B cell (primary cell): Measurements from ENCODE around the gene BOK. TPM values are rescaled to one million over a fixed set of nuclear protein-coding genes. Genes with fewer than 3 reads are reported as not detected.

Source experiments
- ATAC-seq: fragments of 200-7000 bp; cut with Tn5 transposase; one replicate; pipeline ENCODE4 v1.10.0; 2021; ENCODE audit warnings: low read depth, mild to moderate bottlenecking, moderate number of reproducible peaks, moderate library complexity
- CTCF ChIA-PET: fragments of 350-600 bp; sonication (Branson Sonifier 250); formaldehyde crosslinking; loops from one replicate; lab custom pipeline; 2021; ENCODE audit warnings: antibody characterized with exemption, inconsistent platforms; lab: Charles Lee
- POLR2A ChIA-PET: fragments of 350-600 bp; sonication (Branson Sonifier 250); formaldehyde crosslinking; loops from one replicate; lab custom pipeline; 2021; ENCODE audit warnings: antibody characterized with exemption; lab: Charles Lee
- DNase-seq: peaks from one replicate; pipeline ENCODE4 v3.0.0; 2013
- H2AFZ ChIP-seq: 2 replicates; pipeline ENCODE4 v1.6.1; 2012; ENCODE audit warnings: mild to moderate bottlenecking, low read depth, low read length; ENCODE audit not compliant: insufficient read depth, poor library complexity, severe bottlenecking
- H3K27ac ChIP-seq, 2 donors: 1 replicate in 1 of 2; 2 replicates in 1 of 2; pipeline ENCODE4 v1.5.1; 2012 to 2013; ENCODE audit warnings: low read length in 2 of 2, mild to moderate bottlenecking in 2 of 2, moderate library complexity in 1 of 2
- H3K27me3 ChIP-seq, 4 experiments: fragments of 200-600 bp in 1 of 4; sonication (generic) in 1 of 4; replicated peaks in 1 of 4; 1 replicate in 2 of 4; 2 replicates in 2 of 4; pipeline versions ENCODE4 v1.6.1 to v1.7.0; 2013 to 2016; ENCODE audit warnings: low read length in 3 of 4, mild to moderate bottlenecking in 2 of 4, mixed read lengths in 1 of 4, moderate library complexity in 1 of 4; ENCODE audit not compliant: insufficient read depth in 4 of 4, control insufficient read depth in 3 of 4; ENCODE audit errors: control extremely low read depth in 1 of 4
- H3K36me3 ChIP-seq, 2 experiments: replicated peaks in 1 of 2; 1 replicate in 1 of 2; 2 replicates in 1 of 2; pipeline versions ENCODE4 v1.6.1 to v1.7.1; 2013; ENCODE audit warnings: low read length in 1 of 2; ENCODE audit not compliant: insufficient read depth in 2 of 2, control insufficient read depth in 1 of 2; ENCODE audit errors: control extremely low read depth in 1 of 2, extremely low read depth in 1 of 2
- H3K4me1 ChIP-seq, 2 donors: fragments of 200-600 bp in 1 of 2; sonication (generic) in 1 of 2; 1 replicate in 1 of 2; 2 replicates in 1 of 2; pipeline versions ENCODE4 v1.5.1 to v1.6.1; 2013 to 2017; ENCODE audit warnings: low read length in 2 of 2; ENCODE audit not compliant: control insufficient read depth in 2 of 2, insufficient read depth in 2 of 2
- H3K4me2 ChIP-seq: replicated peaks from 2 replicates; pipeline ENCODE3; 2012; ENCODE audit warnings: mild to moderate bottlenecking, low read depth, low read length; ENCODE audit not compliant: poor library complexity, severe bottlenecking
- H3K4me3 ChIP-seq, 5 experiments: fragments of 200-600 bp in 1 of 5; sonication (generic) in 1 of 5; 1 replicate in 3 of 5; 2 replicates in 2 of 5; pipeline versions ENCODE4 v1.5.1 to v1.7.0; 2011 to 2016; ENCODE audit warnings: low read length in 4 of 5, mild to moderate bottlenecking in 4 of 5, low read depth in 2 of 5, control low read depth in 1 of 5, moderate library complexity in 1 of 5; ENCODE audit not compliant: insufficient read depth in 1 of 5; ENCODE audit errors: control extremely low read depth in 1 of 5, extremely low read depth in 1 of 5
- H3K79me2 ChIP-seq: fragments of 200-600 bp; sonication (generic); one replicate; pipeline ENCODE4 v1.6.0; 2016; ENCODE audit warnings: low read length; ENCODE audit not compliant: control insufficient read depth, insufficient read depth
- H3K9ac ChIP-seq: fragments of 200-600 bp; sonication (generic); 2 replicates; pipeline ENCODE4 v1.6.1; 2017; ENCODE audit warnings: mild to moderate bottlenecking, low read length, moderate library complexity
- H3K9me3 ChIP-seq, 3 donors: one replicate each; pipeline versions ENCODE4 v1.6.1 to v1.7.1; 2013; ENCODE audit warnings: low read length in 2 of 3; ENCODE audit not compliant: control insufficient read depth in 2 of 3, insufficient read depth in 1 of 3; ENCODE audit errors: control extremely low read depth in 1 of 3
- H4K20me1 ChIP-seq: 2 replicates; pipeline ENCODE4 v1.6.0; 2012; ENCODE audit warnings: mild to moderate bottlenecking, low read length; ENCODE audit not compliant: insufficient read depth, control insufficient read depth, poor library complexity, severe bottlenecking
- H3K27ac Mint-ChIP-seq: one replicate; pipeline ENCODE4 v1.8.0; 2021; ENCODE audit warnings: mixed read lengths
- H3K27me3 Mint-ChIP-seq: one replicate; pipeline ENCODE4 v1.8.0; 2021; ENCODE audit warnings: mixed read lengths
- H3K4me1 Mint-ChIP-seq: one replicate; pipeline ENCODE4 v1.8.0; 2021; ENCODE audit warnings: mixed read lengths
- H3K4me3 Mint-ChIP-seq: one replicate; pipeline ENCODE4 v1.8.0; 2021; ENCODE audit warnings: mixed read lengths
- H3K9me3 Mint-ChIP-seq: one replicate; pipeline ENCODE4 v1.8.0; 2022; ENCODE audit warnings: mixed read lengths; ENCODE audit not compliant: insufficient read depth
- CTCF ChIP-seq: fragments of 200-600 bp; IDR thresholded peaks from one replicate; pipeline ENCODE4 v1.8.0; 2022; ENCODE audit warnings: antibody characterized with exemption, mild to moderate bottlenecking
- EZH2 ChIP-seq: IDR thresholded peaks from 2 replicates; pipeline ENCODE4 v1.6.1; 2012; ENCODE audit warnings: borderline replicate concordance, low read depth, mild to moderate bottlenecking, moderate library complexity, low read length; ENCODE audit not compliant: insufficient read depth, poor library complexity, severe bottlenecking
- WGBS: methylation state at CpG from one replicate; pipeline ENCODE4 v1.1.5; 2013; ENCODE audit warnings: missing lambda C conversion rate; ENCODE audit not compliant: insufficient coverage; 5-methylcytosine and 5-hydroxymethylcytosine counted together
- intact Hi-C: fragments of 100-400 bp; cut with micrococcal nuclease; formaldehyde crosslinking; loops from one replicate; pipeline ENCODE4 v1.10.0; 2022
- polyA plus RNA-seq: library from polyadenylated mRNA; depleted of rRNA; stranded (reverse); fragments of >200 nt; gene quantifications from 2 replicates; pipeline ENCODE4 v1.2.3, GENCODE V29; 2012
- total RNA-seq, 2 donors: library from RNA; stranded (reverse); fragments of 120-200 nt in 1 of 2; gene quantifications; 1 replicate in 1 of 2; 2 replicates in 1 of 2; pipeline versions ENCODE4 v1.2.3 to v1.2.4, GENCODE V29; 2013 to 2022

Gene BOK
- total and polyA plus RNA-seq, 2 donors (not counting 1 experiment from before 2014, with no cell fraction given), result 0.10 to 0.22 TPM

GRCh38 chr2:241575624-241576292 lies 17.2 kb downstream of the BOK start:
- Histone ChIP-seq H3K27ac (no peak overlapping the region), H3K79me2 (no peaks in the 10 kb centered on the region), H3K4me2 (no peak overlapping the region), H4K20me1 (no peaks in the 10 kb centered on the region), H3K9me3 (no peaks in the 10 kb centered on the region), H2AFZ (no peak overlapping the region), H3K4me3 (no peak overlapping the region), H3K27me3 (no peaks in the 10 kb centered on the region), H3K9ac (no peak overlapping the region), H3K36me3 (peaks cover 0 to 6% of the 10 kb centered on the region in 2 experiments), H3K4me1 (no peaks in the 10 kb centered on the region)
- DNase-seq (no peak), ATAC-seq (no peak)
- H3K4me1 Mint-ChIP-seq, result peaks cover 2% of the 10 kb centered on the region
- TF ChIP-seq EZH2 (no peak), CTCF (no peak)
- ChIA-PET POLR2A (no interaction called here), CTCF (no interaction called here)
- H3K27me3 Mint-ChIP-seq, result no peaks in the 10 kb centered on the region
- 95% methylated on average over 4 of the region's 5 CpGs for WGBS
- no peak overlapping the region for H3K27ac Mint-ChIP-seq
- intact Hi-C loops, result no loop called here
- no peaks in the 10 kb centered on the region for H3K9me3 Mint-ChIP-seq
- H3K4me3 Mint-ChIP-seq, result no peak overlapping the region

- H3K36me3 ChIP-seq, result peaks cover 0 to 6% of the 10 kb centered on the region in 2 experiments
- Mint-ChIP-seq H3K4me1 (peaks cover 1% of the 10 kb centered on the region), H3K4me3 (no peak overlapping the region), H3K9me3 (no peaks in the 10 kb centered on the region), H3K27me3 (no peaks in the 10 kb centered on the region), H3K27ac (no peak overlapping the region)
- WGBS, result 94% methylated on average over 14 of the region's 14 CpGs
- no peak overlapping the region for H3K4me3 ChIP-seq
- H2AFZ ChIP-seq, result no peak overlapping the region
- no peak overlapping the region for H3K9ac ChIP-seq
- H3K27ac ChIP-seq, result no peak overlapping the region
- H3K4me1 ChIP-seq, result no peaks in the 10 kb centered on the region
- no peak overlapping the region for H3K4me2 ChIP-seq
- intact Hi-C loops, result no loop called here
- POLR2A ChIA-PET, result no interaction called here
- no peak for TF ChIP-seq CTCF
- no peak for TF ChIP-seq EZH2
- no peaks in the 10 kb centered on the region for H3K79me2 ChIP-seq
- no peak for ATAC-seq
- CTCF ChIA-PET, result no interaction called here
- no peaks in the 10 kb centered on the region for H3K9me3 ChIP-seq
- no peaks in the 10 kb centered on the region for H4K20me1 ChIP-seq
- no peak for DNase-seq
- H3K27me3 ChIP-seq, result no peaks in the 10 kb centered on the region
Measured at GRCh38 chr2:241576293-241576654, 17.7 kb downstream of the BOK start.
